ENCODE results near the gene ATG10. TPM values are rescaled to one million over a fixed set of nuclear protein-coding genes. Genes with fewer than 3 reads are reported as not detected.
"Not testable (repeated sequence)": the region's sequence is repeated elsewhere in the genome, so short reads cannot be mapped to it uniquely, and the experiment has no call there.

The ATG10 gene
- total RNA-seq, 1 donor from 2014 or later: 14.8 TPM

GRCh38 chr5:82010696-82011095, 38.9 kb downstream of the ATG10 start:
- Mint-ChIP-seq H3K27me3 (ENCODE audit: low read depth) (no peaks in the 10 kb centered on the region), H3K4me1 (peaks cover 3% of the 10 kb centered on the region), H3K9me3 (peaks cover 20% of the 10 kb centered on the region), H3K36me3 (peaks cover 36% of the 10 kb centered on the region), H3K4me3 (no peak overlapping the region), H3K27ac (no peak overlapping the region)
- DNase-seq (ENCODE audit: low spot score in 2 of 2, unreplicated experiment in 2 of 2): no peak
- TF ChIP-seq CTCF (IDR thresholded peaks at IDR 0.05; ENCODE audit: unreplicated experiment): no peak

- no peak overlapping the region for H3K4me3 Mint-ChIP-seq
- no peak for DNase-seq (ENCODE audit: low spot score in 2 of 2, unreplicated experiment in 2 of 2)
- H3K9me3 Mint-ChIP-seq: peaks cover 27% of the 10 kb centered on the region
- peaks cover 44% of the 10 kb centered on the region for H3K36me3 Mint-ChIP-seq
- TF ChIP-seq CTCF (IDR thresholded peaks at IDR 0.05; ENCODE audit: unreplicated experiment): no peak
- H3K4me1 Mint-ChIP-seq: peaks cover 3% of the 10 kb centered on the region
- no peak overlapping the region for H3K27ac Mint-ChIP-seq
- no peaks in the 10 kb centered on the region for H3K27me3 Mint-ChIP-seq (ENCODE audit: low read depth)
These were observed 39.9 kb downstream of the ATG10 start for GRCh38 chr5:82011761-82012160.

GRCh38 chr5:82014644-82015043, 42.8 kb downstream of the ATG10 start:
- not testable (repeated sequence) for DNase-seq (ENCODE audit: low spot score in 2 of 2, unreplicated experiment in 2 of 2); H3K4me3 Mint-ChIP-seq; H3K27me3 Mint-ChIP-seq (ENCODE audit: low read depth); H3K27ac Mint-ChIP-seq; H3K4me1 Mint-ChIP-seq
- Mint-ChIP-seq H3K9me3 (peaks cover 31% of the 10 kb centered on the region), H3K36me3 (peaks cover 47% of the 10 kb centered on the region)

GRCh38 chr5:82018462-82018861, 46.6 kb downstream of the ATG10 start:
- peaks cover 30% of the 10 kb centered on the region for H3K36me3 Mint-ChIP-seq
- no peak for TF ChIP-seq CTCF (IDR thresholded peaks at IDR 0.05; ENCODE audit: unreplicated experiment)
- H3K9me3 Mint-ChIP-seq: peaks cover 27% of the 10 kb centered on the region
- no peaks in the 10 kb centered on the region for H3K27me3 Mint-ChIP-seq (ENCODE audit: low read depth)
- DNase-seq (ENCODE audit: low spot score in 2 of 2, unreplicated experiment in 2 of 2): no peak
- H3K27ac Mint-ChIP-seq: no peak overlapping the region
- H3K4me3 Mint-ChIP-seq: no peak overlapping the region
- peaks cover 4% of the 10 kb centered on the region for H3K4me1 Mint-ChIP-seq

GRCh38 chr5:82019342-82020138, 47.7 kb downstream of the ATG10 start:
- peaks cover 24% of the 10 kb centered on the region for H3K36me3 Mint-ChIP-seq
- H3K4me3 Mint-ChIP-seq: no peak overlapping the region
- H3K27me3 Mint-ChIP-seq (ENCODE audit: low read depth): no peaks in the 10 kb centered on the region
- H3K4me1 Mint-ChIP-seq: peaks cover 4% of the 10 kb centered on the region
- no peak overlapping the region for H3K27ac Mint-ChIP-seq
- peaks cover 20% of the 10 kb centered on the region for H3K9me3 Mint-ChIP-seq
- DNase-seq (ENCODE audit: low spot score in 2 of 2, unreplicated experiment in 2 of 2): no peak
- TF ChIP-seq CTCF (IDR thresholded peaks at IDR 0.05; ENCODE audit: unreplicated experiment): no peak

GRCh38 chr5:82022499-82022898, 50.7 kb downstream of the ATG10 start:
- H3K27me3 Mint-ChIP-seq (ENCODE audit: low read depth): no peaks in the 10 kb centered on the region
- H3K36me3 Mint-ChIP-seq: no peaks in the 10 kb centered on the region
- no peak overlapping the region for H3K4me3 Mint-ChIP-seq
- H3K4me1 Mint-ChIP-seq: peaks cover 4% of the 10 kb centered on the region
- no peak overlapping the region for H3K27ac Mint-ChIP-seq
- TF ChIP-seq CTCF (IDR thresholded peaks at IDR 0.05; ENCODE audit: unreplicated experiment): no peak
- no peaks in the 10 kb centered on the region for H3K9me3 Mint-ChIP-seq
- DNase-seq (ENCODE audit: low spot score in 2 of 2, unreplicated experiment in 2 of 2): no peak

All from mesothelial cell of epicardium (in vitro differentiated cells).